ENCODE measurements around the gene TJAP1. TPM values are rescaled to one million over a fixed set of nuclear protein-coding genes. Genes with fewer than 3 reads are reported as not detected.
"Not testable (repeated sequence)": the region's sequence is repeated elsewhere in the genome, so short reads cannot be mapped to it uniquely, and the experiment has no call there.

The TJAP1 gene
- total RNA-seq, 1 donor from 2014 or later, result 11.8 TPM

GRCh38 chr6:43506171-43506570 is 28.8 kb downstream of the TJAP1 start:
- no peak for DNase-seq

- DNase-seq, result peak; percentile 36
These were observed 29.5 kb downstream of the TJAP1 start for GRCh38 chr6:43506667-43507471.

GRCh38 chr6:43508481-43509141 is 31.2 kb downstream of the TJAP1 start:
- no peak for DNase-seq

GRCh38 chr6:43509142-43509983 is 32.0 kb downstream of the TJAP1 start:
- no peak for DNase-seq

- DNase-seq, result peak; percentile 40
These were observed 32.8 kb downstream of the TJAP1 start, which contains the start of gene LRRC73 for GRCh38 chr6:43509984-43510826. Gene LRRC73 (minus strand): TSS chr6:43510346. CDS start chr6:43509785, 561 bp downstream.

GRCh38 chr6:43510827-43511163 is 33.4 kb downstream of the TJAP1 start:
- DNase-seq, result no peak

- DNase-seq, result no peak
These were observed 34.5 kb downstream of the TJAP1 start for GRCh38 chr6:43511824-43512415.

GRCh38 chr6:43515808-43516207 is 38.4 kb downstream of the TJAP1 start:
- DNase-seq, result no peak

GRCh38 chr6:43516367-43516696 is 39.0 kb downstream of the TJAP1 start:
- no peak for DNase-seq

GRCh38 chr6:43516697-43517504 is 39.5 kb downstream of the TJAP1 start, which contains the start of the genes POLR1C and YIPF3:
Gene POLR1C (plus strand): TSS chr6:43517089. CDS start chr6:43517110, 21 bp downstream.
Gene YIPF3 (minus strand): TSS chr6:43516926. CDS start chr6:43516807, 119 bp downstream.
- DNase-seq, result peak; percentile 96

- no peak for DNase-seq
These were observed 40.4 kb downstream of the TJAP1 start for GRCh38 chr6:43517505-43518357.

GRCh38 chr6:43520097-43520496 is 42.7 kb downstream of the TJAP1 start:
- DNase-seq, result no peak

GRCh38 chr6:43521836-43522235 is 44.5 kb downstream of the TJAP1 start:
- DNase-seq, result no peak

GRCh38 chr6:43522547-43523261 is 45.3 kb downstream of the TJAP1 start:
- DNase-seq, result no peak

GRCh38 chr6:43523284-43523683 is 45.9 kb downstream of the TJAP1 start:
- DNase-seq, result no peak

GRCh38 chr6:43524483-43524961 is 47.2 kb downstream of the TJAP1 start:
- DNase-seq, result no peak

GRCh38 chr6:43532201-43532600 is 54.8 kb downstream of the TJAP1 start:
- DNase-seq, result no peak

GRCh38 chr6:43538986-43539385 is 61.6 kb downstream of the TJAP1 start:
- not testable (repeated sequence) for DNase-seq

- DNase-seq, result not testable (repeated sequence)
These were observed 62.0 kb downstream of the TJAP1 start for GRCh38 chr6:43539409-43539808.

Data from skin of body (tissue), 2 donors.